H9 (cell line): ENCODE results near the gene SLC6A2. TPM values are rescaled to one million over a fixed set of nuclear protein-coding genes. Genes with fewer than 3 reads are reported as not detected.

Source experiments
- DNase-seq: peaks from one replicate; pipeline ENCODE4 v3.0.0-alpha.2; 2017
- H2AFZ ChIP-seq: one replicate; pipeline ENCODE4 v1.6.1; 2013; ENCODE audit warnings: mild to moderate bottlenecking, low read length, control low read depth, moderate library complexity
- H2AK5ac ChIP-seq: 2 replicates; pipeline ENCODE4 v1.6.1; 2013; ENCODE audit warnings: low read length, control low read depth, mixed read lengths; ENCODE audit not compliant: insufficient read length
- H2BK120ac ChIP-seq: one replicate; pipeline ENCODE4 v1.6.1; 2013; ENCODE audit warnings: low read depth, mild to moderate bottlenecking, low read length, control low read depth, inconsistent platforms; ENCODE audit not compliant: poor library complexity, severe bottlenecking
- H2BK12ac ChIP-seq: 2 replicates; pipeline ENCODE4 v1.6.1; 2013; ENCODE audit warnings: low read length, control low read depth, mixed read lengths, low read depth; ENCODE audit not compliant: insufficient read length
- H2BK15ac ChIP-seq: 2 replicates; pipeline ENCODE4 v1.6.1; 2013; ENCODE audit warnings: low read depth, low read length, control low read depth
- H2BK20ac ChIP-seq: one replicate; pipeline ENCODE4 v1.6.1; 2013; ENCODE audit warnings: low read depth, mild to moderate bottlenecking, low read length, control low read depth, inconsistent platforms; ENCODE audit not compliant: poor library complexity, severe bottlenecking
- H2BK5ac ChIP-seq: 2 replicates; pipeline ENCODE4 v1.6.1; 2013; ENCODE audit warnings: low read length, control low read depth, mixed read lengths; ENCODE audit not compliant: insufficient read length
- H3K14ac ChIP-seq: 2 replicates; pipeline ENCODE4 v1.6.1; 2013; ENCODE audit warnings: low read length, control low read depth; ENCODE audit not compliant: insufficient read depth
- H3K18ac ChIP-seq: 2 replicates; pipeline ENCODE4 v1.6.1; 2013; ENCODE audit warnings: low read depth, mild to moderate bottlenecking, mixed read lengths, low read length, control low read depth; ENCODE audit not compliant: insufficient read length
- H3K23ac ChIP-seq: 2 replicates; pipeline ENCODE4 v1.6.1; 2013; ENCODE audit warnings: low read length, control low read depth, mixed read lengths, low read depth; ENCODE audit not compliant: insufficient read length
- H3K23me2 ChIP-seq: 2 replicates; pipeline ENCODE4 v1.6.1; 2013; ENCODE audit warnings: low read depth, mild to moderate bottlenecking, mixed read lengths, low read length, control low read depth; ENCODE audit not compliant: insufficient read length, poor library complexity, severe bottlenecking
- H3K27ac ChIP-seq: 2 replicates; pipeline ENCODE4 v1.5.1; 2013; ENCODE audit warnings: low read length, control low read depth, mixed read lengths, low read depth; ENCODE audit not compliant: insufficient read length
- H3K27me3 ChIP-seq: 2 replicates; pipeline ENCODE4 v1.6.1; 2013; ENCODE audit warnings: low read length, control low read depth, inconsistent platforms; ENCODE audit not compliant: insufficient read depth
- H3K4ac ChIP-seq: 2 replicates; pipeline ENCODE4 v1.6.1; 2013; ENCODE audit warnings: low read depth, mild to moderate bottlenecking, control low read depth, inconsistent platforms, low read length, moderate library complexity
- H3K4me1 ChIP-seq: 2 replicates; pipeline ENCODE4 v1.6.1; 2013; ENCODE audit warnings: low read length, control low read depth, inconsistent platforms; ENCODE audit not compliant: insufficient read depth
- H3K4me2 ChIP-seq: 2 replicates; pipeline ENCODE4 v1.6.1; 2013; ENCODE audit warnings: low read length, control low read depth, mixed read lengths; ENCODE audit not compliant: insufficient read length, insufficient read depth
- H3K56ac ChIP-seq: 2 replicates; pipeline ENCODE4 v1.6.1; 2013; ENCODE audit warnings: low read depth, mild to moderate bottlenecking, mixed read lengths, low read length, control low read depth; ENCODE audit not compliant: insufficient read length
- H3K79me1 ChIP-seq: 2 replicates; pipeline ENCODE4 v1.6.1; 2013; ENCODE audit warnings: low read depth, mild to moderate bottlenecking, moderate library complexity, low read length, control low read depth, inconsistent platforms; ENCODE audit not compliant: insufficient read depth, poor library complexity, severe bottlenecking
- H3K79me2 ChIP-seq: 2 replicates; pipeline ENCODE4 v1.6.1; 2013; ENCODE audit warnings: low read length, control low read depth, inconsistent platforms; ENCODE audit not compliant: insufficient read depth
- H3K9ac ChIP-seq: 2 replicates; pipeline ENCODE4 v1.6.1; 2013; ENCODE audit warnings: low read length, control low read depth, mixed read lengths; ENCODE audit not compliant: insufficient read length; ENCODE audit errors: extremely low read depth
- H3K9me3 ChIP-seq: one replicate; pipeline ENCODE4 v1.6.1; 2013; ENCODE audit warnings: low read depth, low read length, inconsistent platforms; ENCODE audit not compliant: control insufficient read depth
- H3T11ph ChIP-seq: one replicate; pipeline ENCODE4 v1.6.1; 2013; ENCODE audit warnings: mild to moderate bottlenecking, low read length, control low read depth, inconsistent platforms
- H4K20me1 ChIP-seq: one replicate; pipeline ENCODE4 v1.6.1; 2013; ENCODE audit not compliant: control insufficient read depth, insufficient read length, insufficient read depth
- H4K5ac ChIP-seq: 2 replicates; pipeline ENCODE4 v1.6.1; 2013; ENCODE audit warnings: low read depth, mild to moderate bottlenecking, mixed read lengths, low read length, control low read depth; ENCODE audit not compliant: insufficient read length
- H4K8ac ChIP-seq: replicated peaks from 2 replicates; pipeline ENCODE4 v1.6.1; 2013; ENCODE audit warnings: low read length, control low read depth, mixed read lengths, low read depth; ENCODE audit not compliant: insufficient read length
- H4K91ac ChIP-seq: 2 replicates; pipeline ENCODE4 v1.6.1; 2013; ENCODE audit warnings: low read depth, mild to moderate bottlenecking, moderate library complexity, mixed read lengths, low read length, control low read depth; ENCODE audit not compliant: insufficient read length
- H3K27ac Mint-ChIP-seq, 3 experiments: 2 replicates in 2 of 3; 3 replicates in 1 of 3; pipeline ENCODE4 v1.8.0; 2020 to 2021; ENCODE audit warnings: mixed read lengths in 3 of 3, mild to moderate bottlenecking in 1 of 3, moderate library complexity in 1 of 3
- H3K27me3 Mint-ChIP-seq: 2 replicates; pipeline ENCODE4 v1.8.0; 2021; ENCODE audit warnings: low read depth, mild to moderate bottlenecking, moderate library complexity, mixed read lengths
- H3K36me3 Mint-ChIP-seq, 3 experiments: 2 replicates in 2 of 3; 3 replicates in 1 of 3; pipeline ENCODE4 v1.8.0; 2020 to 2021; ENCODE audit warnings: low read depth in 3 of 3, mixed read lengths in 3 of 3; ENCODE audit not compliant: insufficient read depth in 1 of 3
- H3K4me1 Mint-ChIP-seq, 2 experiments: 2 replicates each; pipeline ENCODE4 v1.8.0; 2020; ENCODE audit warnings: mixed read lengths in 2 of 2
- H3K4me3 Mint-ChIP-seq, 2 experiments: 2 replicates in 1 of 2; 3 replicates in 1 of 2; pipeline ENCODE4 v1.8.0; 2020 to 2021; ENCODE audit warnings: mild to moderate bottlenecking in 2 of 2, mixed read lengths in 2 of 2, moderate library complexity in 1 of 2
- H3K9me3 Mint-ChIP-seq, 2 experiments: 2 replicates in 1 of 2; 3 replicates in 1 of 2; pipeline ENCODE4 v1.8.0; 2020; ENCODE audit warnings: mild to moderate bottlenecking in 2 of 2, mixed read lengths in 2 of 2, moderate library complexity in 1 of 2
- WGBS: extraction: QIAGEN DNeasy Blood & Tissue Kit; methylation state at CpG from one replicate; pipeline ENCODE4 v1.1.7; 2013; ENCODE audit warnings: missing lambda C conversion rate, low lambda C conversion rate, mixed read lengths; ENCODE audit not compliant: insufficient read length; ENCODE audit errors: extremely low coverage; 5-methylcytosine and 5-hydroxymethylcytosine counted together
- total RNA-seq: library from RNA; stranded (reverse); gene quantifications from 2 replicates; pipeline ENCODE4 v1.2.1, GENCODE V29; 2021
- TF ChIP-seq, protein P1 (sequence below): fragments of 200-600 bp; sonication (generic); conservative IDR thresholded peaks from 3 replicates; pipeline ENCODE4 v1.8.0; 2021; ENCODE audit warnings: antibody characterized with exemption, mild to moderate bottlenecking

The SLC6A2 gene
- total RNA-seq, 1 experiment from 2014 or later = 0.24 TPM

DNA sequence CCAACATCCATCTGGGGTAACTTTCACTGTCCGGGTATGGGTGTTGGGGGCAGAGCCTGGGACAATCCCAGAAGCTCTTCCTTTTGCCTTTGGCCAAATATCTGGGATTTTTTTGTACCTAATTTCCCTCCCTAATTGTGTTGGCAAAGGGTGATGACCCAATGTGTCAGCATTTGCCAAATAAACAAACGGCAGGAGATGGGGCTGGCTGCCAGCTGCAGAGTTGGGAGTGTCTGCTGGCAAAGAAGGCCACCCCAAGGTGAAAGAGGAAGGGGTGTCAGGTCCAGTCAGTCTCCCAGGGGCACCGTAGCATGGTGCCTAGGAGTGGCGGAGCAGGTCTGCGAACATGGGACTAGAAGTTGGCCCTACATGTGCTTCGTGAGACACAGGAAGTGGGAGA lies 73.0 kb downstream of the SLC6A2 start:
- no peak overlapping the region for H3K18ac ChIP-seq
- DNase-seq = no peak
- H4K5ac ChIP-seq = no peak overlapping the region
- H3K27me3 ChIP-seq = no peaks in the 10 kb centered on the region
- no peak overlapping the region for H3K9ac ChIP-seq
- no peaks in the 10 kb centered on the region for H3K4me1 ChIP-seq
- no peak overlapping the region for H2BK12ac ChIP-seq
- H3K27ac ChIP-seq = no peak overlapping the region
- no peaks in the 10 kb centered on the region for H3K79me2 ChIP-seq
- Mint-ChIP-seq H3K4me1 (no peaks in the 10 kb centered on the region), H3K27ac (no peak overlapping the region), H3K9me3 (peaks cover 0 to 4% of the 10 kb centered on the region in 2 experiments; a peak in 2 of 5 replicates), H3K4me3 (no peak overlapping the region), H3K36me3 (no peaks in the 10 kb centered on the region), H3K27me3 (peaks cover 23% of the 10 kb centered on the region)
- H3K79me1 ChIP-seq = no peaks in the 10 kb centered on the region
- H2BK15ac ChIP-seq = no peak overlapping the region
- no peak overlapping the region for H3K14ac ChIP-seq
- WGBS = no CpG with 5 or more reads among the region's 6 CpGs
- H3K9me3 ChIP-seq = no peaks in the 10 kb centered on the region
- H3T11ph ChIP-seq = no peak overlapping the region
- no peak overlapping the region for H3K4ac ChIP-seq
- H2AK5ac ChIP-seq = no peak overlapping the region
- H2BK120ac ChIP-seq = no peak overlapping the region
- no peak overlapping the region for H2AFZ ChIP-seq
- H3K4me2 ChIP-seq = no peak overlapping the region
- no peak overlapping the region for H3K23ac ChIP-seq
- H4K91ac ChIP-seq = no peak overlapping the region
- no peak overlapping the region for H2BK5ac ChIP-seq
- H3K23me2 ChIP-seq = no peaks in the 10 kb centered on the region
- TF ChIP-seq, protein P1, sequence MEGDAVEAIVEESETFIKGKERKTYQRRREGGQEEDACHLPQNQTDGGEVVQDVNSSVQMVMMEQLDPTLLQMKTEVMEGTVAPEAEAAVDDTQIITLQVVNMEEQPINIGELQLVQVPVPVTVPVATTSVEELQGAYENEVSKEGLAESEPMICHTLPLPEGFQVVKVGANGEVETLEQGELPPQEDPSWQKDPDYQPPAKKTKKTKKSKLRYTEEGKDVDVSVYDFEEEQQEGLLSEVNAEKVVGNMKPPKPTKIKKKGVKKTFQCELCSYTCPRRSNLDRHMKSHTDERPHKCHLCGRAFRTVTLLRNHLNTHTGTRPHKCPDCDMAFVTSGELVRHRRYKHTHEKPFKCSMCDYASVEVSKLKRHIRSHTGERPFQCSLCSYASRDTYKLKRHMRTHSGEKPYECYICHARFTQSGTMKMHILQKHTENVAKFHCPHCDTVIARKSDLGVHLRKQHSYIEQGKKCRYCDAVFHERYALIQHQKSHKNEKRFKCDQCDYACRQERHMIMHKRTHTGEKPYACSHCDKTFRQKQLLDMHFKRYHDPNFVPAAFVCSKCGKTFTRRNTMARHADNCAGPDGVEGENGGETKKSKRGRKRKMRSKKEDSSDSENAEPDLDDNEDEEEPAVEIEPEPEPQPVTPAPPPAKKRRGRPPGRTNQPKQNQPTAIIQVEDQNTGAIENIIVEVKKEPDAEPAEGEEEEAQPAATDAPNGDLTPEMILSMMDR = no peak
- H4K8ac ChIP-seq = no peak overlapping the region
- no peak overlapping the region for H3K56ac ChIP-seq
- H4K20me1 ChIP-seq = no peaks in the 10 kb centered on the region
- no peak overlapping the region for H2BK20ac ChIP-seq
